AG08395 (cell line): ENCODE data around the gene SALL4.
A peak's percentile ranks its signal among the peaks of the same experiment; 100 is the strongest.
"Not testable (repeated sequence)": the region's sequence is repeated elsewhere in the genome, so short reads cannot be mapped to it uniquely, and the experiment has no call there.

ENCODE experiments used
- DNase-seq: peaks from one replicate; pipeline ENCODE4 v3.0.0; 2012; ENCODE audit warnings: mixed read lengths, low spot score

SALL4 gene

GRCh38 chr20:51801122-51801822 is 1.0 kb downstream of the SALL4 start:
- peak; percentile 33 for DNase-seq

- no peak for DNase-seq
Measured at GRCh38 chr20:51800872-51801121, 1.5 kb downstream of the SALL4 start.

GRCh38 chr20:51800060-51800871 is 2.1 kb downstream of the SALL4 start:
- DNase-seq: peak; percentile 64

GRCh38 chr20:51799401-51799860 is 2.9 kb downstream of the SALL4 start:
- no peak for DNase-seq

GRCh38 chr20:51797357-51798025 is 4.8 kb downstream of the SALL4 start:
- no peak for DNase-seq

GRCh38 chr20:51796340-51796739 is 6.0 kb downstream of the SALL4 start:
- no peak for DNase-seq

GRCh38 chr20:51792960-51793359 is 9.4 kb downstream of the SALL4 start:
- no peak for DNase-seq

GRCh38 chr20:51791626-51792025 is 10.7 kb downstream of the SALL4 start:
- DNase-seq: no peak

- DNase-seq: no peak
Measured at GRCh38 chr20:51790256-51790655, 12.1 kb downstream of the SALL4 start.

GRCh38 chr20:51789434-51789833 is 12.9 kb downstream of the SALL4 start:
- DNase-seq: no peak

- DNase-seq: no peak
Measured at GRCh38 chr20:51788822-51789221, 13.5 kb downstream of the SALL4 start.

- DNase-seq: no peak
Measured at GRCh38 chr20:51784299-51784698, 18.0 kb downstream of the SALL4 start.

GRCh38 chr20:51778229-51778759 is 24.0 kb downstream of the SALL4 start:
- not testable (repeated sequence) for DNase-seq

- DNase-seq: no peak
Measured at GRCh38 chr20:51775241-51775640, 27.1 kb downstream of the SALL4 start.

GRCh38 chr20:51772236-51772635 is 30.1 kb downstream of the SALL4 start:
- no peak for DNase-seq

- DNase-seq: peak; percentile 36
Measured at GRCh38 chr20:51769976-51770615, 32.2 kb downstream of the SALL4 start.

GRCh38 chr20:51768759-51769517 is 33.4 kb downstream of the SALL4 start:
- no peak for DNase-seq

- DNase-seq: peak; percentile 39
Measured at GRCh38 chr20:51767867-51768758, 34.2 kb downstream of the SALL4 start, which contains the start of gene ATP9A. Gene ATP9A (minus strand): TSS chr20:51768390. CDS start chr20:51768369, 21 bp downstream.

- peak; percentile 33 for DNase-seq
Measured at GRCh38 chr20:51766994-51767866, 35.1 kb downstream of the SALL4 start.
